ENCODE measurements around the gene KASH5. TPM values are rescaled to one million over a fixed set of nuclear protein-coding genes. Genes with fewer than 3 reads are reported as not detected.

KASH5 gene
- total and polyA plus RNA-seq, 2 of the 4 experiments (the other 2 are of a cell fraction): not detected

GRCh38 chr19:49362048-49362928 is 25.8 kb upstream of the KASH5 start, which contains the start of gene TEAD2:
TSS of gene TEAD2 (minus strand) at chr19:49362416. CDS start at chr19:49360075, 2,341 bp downstream.
- peak within 1 kb of the TSS; percentile 81 for H2BK5ac ChIP-seq (ENCODE audit: low read depth, low read length, poor library complexity, severe bottlenecking)
- ATAC-seq (ENCODE audit: low read depth) (peak; percentile 38), DNase-seq (peak; percentile 47)
- peak within 1 kb of the TSS; percentile 96 for H2AFZ ChIP-seq (replicated peaks; ENCODE audit: low read length, poor library complexity)
- H3K4me1 ChIP-seq (ENCODE audit: control insufficient read depth, insufficient read depth, low read length): peaks cover 2% of the 10 kb centered on the region; the same call in 1 of the 2 replicates
- peak within 1 kb of the TSS; percentile 100 for H3K9ac ChIP-seq (ENCODE audit: low read depth, low read length)
- H3K14ac ChIP-seq (replicated peaks; ENCODE audit: low read depth, low read length): peak within 1 kb of the TSS; percentile 100
- WGBS, 2 experiments (ENCODE audit: extremely low coverage in 2 of 2, insufficient read length in 1 of 2): 1% methylated on average over 16 of the region's 52 CpGs; no CpG with 5 or more reads in 1 of the 2 experiments
- H2BK15ac ChIP-seq (ENCODE audit: low read depth, low read length): peak within 1 kb of the TSS; percentile 70; the same call in 1 of the 3 replicates
- H3K36me3 ChIP-seq (ENCODE audit: control insufficient read depth, insufficient read depth, low read length): peaks cover 17% of the 10 kb centered on the region
- peak within 1 kb of the TSS; percentile 100 for H3K4ac ChIP-seq (ENCODE audit: low read depth, low read length)
- peaks cover 12% of the 10 kb centered on the region for H3K9me1 ChIP-seq (ENCODE audit: insufficient read depth, low read length)
- peak within 1 kb of the TSS; percentile 96 for H3K4me2 ChIP-seq (ENCODE audit: low read depth, low read length)
- POLR2A ChIA-PET (ENCODE audit: unreplicated experiment): interaction anchor here (0.7 to 1.0 kb wide), 2 partner anchors 11 to 1041 kb away, joined by 3 read pairs; no protein-coding TSS in a partner anchor
- H3K18ac ChIP-seq (ENCODE audit: low read depth, low read length): peak within 1 kb of the TSS; percentile 99
- BruUV-seq (replicated peaks): no TSS peak
- no peaks in the 10 kb centered on the region for H3K9me3 ChIP-seq (ENCODE audit: control insufficient read depth, insufficient read depth, low read length)
- peak within 1 kb of the TSS; percentile 100 for H4K5ac ChIP-seq (ENCODE audit: low read depth, low read length)
- H4K91ac ChIP-seq (ENCODE audit: insufficient read depth, low read depth, low read length): peak within 1 kb of the TSS; percentile 99
- dilution Hi-C loops (cut with HindIII; ENCODE audit: low sequenced_read_pairs, unreplicated experiment): no loop called here
- intact Hi-C loops (cut with micrococcal nuclease): no loop called here
- peak within 1 kb of the TSS; percentile 99 for H3K27ac ChIP-seq (ENCODE audit: insufficient read depth, low read length)
- H2AK9ac ChIP-seq (replicated peaks; ENCODE audit: low read depth, low read length, poor library complexity): peak within 1 kb of the TSS; percentile 100
- H3K23ac ChIP-seq (ENCODE audit: low read depth, low read length): peak within 1 kb of the TSS; percentile 100
- H4K8ac ChIP-seq (ENCODE audit: low read depth in 2 of 2, low read length in 2 of 2): peak within 1 kb of the TSS; percentile 99 to 100
- in situ Hi-C loops (cut with MboI; ENCODE audit: low sequenced_read_pairs): no loop called here
- H2BK120ac ChIP-seq (ENCODE audit: low read depth, low read length): peak within 1 kb of the TSS; percentile 88
- peaks cover 11 to 53% of the 10 kb centered on the region in 2 experiments for H3K79me1 ChIP-seq (ENCODE audit: low read depth in 1 of 2, low read length in 2 of 2)
- H3K56ac ChIP-seq (ENCODE audit: extremely low read depth, insufficient read depth, low read length): peak within 1 kb of the TSS; percentile 86
- TF ChIP-seq ELK1 (IDR thresholded peaks at IDR 0.05; ENCODE audit: borderline replicate concordance, low read depth, low read length) (no peak), MAZ (IDR thresholded peaks at IDR 0.05; ENCODE audit: borderline replicate concordance, low read depth, low read length) (peak; percentile 48; the same call in 1 of the 2 replicates)
- H2BK20ac ChIP-seq (ENCODE audit: low read depth, low read length): 0 out of 2 replicates have a peak within 1 kb of the TSS, but pooled peaks have one; percentile 55
- CTCF ChIA-PET: no interaction called here
- no peaks in the 10 kb centered on the region for H3K27me3 ChIP-seq (ENCODE audit: control insufficient read depth, insufficient read depth, low read length)
- peaks cover 5% of the 10 kb centered on the region; the same call in 1 of the 2 replicates for H4K20me1 ChIP-seq (ENCODE audit: insufficient read depth, low read length)
- peak within 1 kb of the TSS; percentile 82 for H3K4me3 ChIP-seq (ENCODE audit: insufficient read depth, low read depth, low read length)
- peak within 1 kb of the TSS; percentile 100 for H2AK5ac ChIP-seq (ENCODE audit: low read depth, low read length)

All from IMR-90 (cell line).